Islet precursor cell (in vitro differentiated cells): ENCODE measurements around the gene PCSK5.
"Not testable (repeated sequence)": the region's sequence is repeated elsewhere in the genome, so short reads cannot be mapped to it uniquely, and the experiment has no call there.

Source experiments
- DNase-seq: peaks from one replicate; pipeline ENCODE4 v3.0.0-alpha.2; 2018

Gene PCSK5

GRCh38 chr9:76022317-76022716 lies 131.8 kb downstream of the PCSK5 start:
- DNase-seq, result no peak

DNA sequence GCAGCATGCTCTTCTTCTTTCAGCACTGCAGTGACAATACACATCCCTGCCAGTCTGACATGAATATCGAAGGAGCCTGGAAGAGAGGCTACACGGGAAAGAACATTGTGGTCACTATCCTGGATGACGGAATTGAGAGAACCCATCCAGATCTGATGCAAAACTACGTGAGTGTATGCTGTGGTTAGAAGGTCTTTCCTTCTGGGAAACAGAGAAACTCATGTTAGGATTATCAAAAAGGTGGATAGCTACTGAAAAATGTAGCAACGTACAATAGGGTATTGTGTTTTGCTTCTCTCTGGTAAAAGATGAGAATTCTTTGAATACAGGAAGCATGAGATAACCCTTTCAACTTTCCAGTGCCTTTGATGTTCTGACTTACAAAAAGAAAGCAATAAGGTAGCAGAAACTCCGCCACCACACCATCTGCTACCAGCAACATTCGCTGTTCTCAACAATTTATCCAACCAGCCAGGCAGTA lies 133.3 kb downstream of the PCSK5 start:
- DNase-seq, result peak; percentile 78

GRCh38 chr9:76025286-76025685 lies 134.8 kb downstream of the PCSK5 start:
- no peak for DNase-seq

DNA sequence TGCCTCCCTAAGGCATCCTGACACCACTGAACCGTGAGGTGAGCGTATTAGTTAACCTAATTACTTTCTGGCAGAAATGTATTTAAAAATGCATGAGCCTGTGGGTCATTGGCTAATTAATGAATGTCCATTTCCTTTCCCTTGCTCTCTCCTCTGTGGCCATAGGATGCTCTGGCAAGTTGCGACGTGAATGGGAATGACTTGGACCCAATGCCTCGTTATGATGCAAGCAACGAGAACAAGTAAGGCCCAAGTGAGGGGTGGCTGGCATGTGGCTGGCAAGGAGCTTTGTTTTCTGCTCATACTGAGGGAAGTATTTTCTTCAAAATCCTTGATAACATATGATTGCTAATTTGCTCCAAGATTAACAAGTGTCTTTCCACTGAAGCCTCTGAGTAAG lies 136.3 kb downstream of the PCSK5 start:
- no peak for DNase-seq

GRCh38 chr9:76027416-76027815 lies 136.9 kb downstream of the PCSK5 start:
- no peak for DNase-seq

GRCh38 chr9:76027861-76028260 lies 137.4 kb downstream of the PCSK5 start:
- DNase-seq, result no peak

DNA sequence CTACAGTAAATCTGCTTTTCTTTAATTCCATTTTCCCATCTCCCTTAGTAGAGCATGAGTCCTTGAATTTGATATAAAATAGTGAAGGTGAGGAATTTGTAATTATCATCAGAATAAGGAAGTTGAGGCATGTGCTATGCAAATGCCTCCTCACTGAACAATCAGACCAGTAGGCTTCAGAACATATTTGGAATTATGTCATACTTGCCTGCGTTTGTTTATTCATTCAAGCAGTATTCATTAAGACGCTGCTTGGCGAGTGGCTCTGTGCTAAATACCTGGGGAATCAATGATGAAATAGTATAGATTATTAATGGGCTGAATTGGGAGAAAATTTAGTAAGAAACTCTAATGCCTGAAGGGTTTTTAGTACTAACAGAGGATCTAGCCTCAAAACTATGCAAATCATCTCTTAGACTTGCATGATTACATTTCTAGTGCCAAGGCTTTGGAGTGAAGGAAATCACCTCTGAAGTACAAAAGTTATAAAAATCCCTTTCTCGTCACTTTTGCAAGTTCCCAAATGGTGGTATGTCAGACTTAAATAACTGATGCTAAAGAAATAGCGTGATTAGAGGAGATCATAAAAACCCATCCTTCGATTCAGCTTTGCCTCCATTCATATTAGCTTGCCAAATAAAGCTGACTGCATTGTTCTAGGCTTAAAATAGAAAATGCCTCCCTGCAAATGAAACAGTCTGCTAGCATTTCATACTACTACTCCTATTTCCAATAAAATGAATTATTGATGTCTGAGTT lies 141.7 kb downstream of the PCSK5 start:
- DNase-seq, result no peak

GRCh38 chr9:76032797-76033373 lies 142.4 kb downstream of the PCSK5 start:
- no peak for DNase-seq

GRCh38 chr9:76034049-76034448 lies 143.6 kb downstream of the PCSK5 start:
- DNase-seq, result no peak

- no peak for DNase-seq
Observed at GRCh38 chr9:76036762-76037161, 146.3 kb downstream of the PCSK5 start.

DNA sequence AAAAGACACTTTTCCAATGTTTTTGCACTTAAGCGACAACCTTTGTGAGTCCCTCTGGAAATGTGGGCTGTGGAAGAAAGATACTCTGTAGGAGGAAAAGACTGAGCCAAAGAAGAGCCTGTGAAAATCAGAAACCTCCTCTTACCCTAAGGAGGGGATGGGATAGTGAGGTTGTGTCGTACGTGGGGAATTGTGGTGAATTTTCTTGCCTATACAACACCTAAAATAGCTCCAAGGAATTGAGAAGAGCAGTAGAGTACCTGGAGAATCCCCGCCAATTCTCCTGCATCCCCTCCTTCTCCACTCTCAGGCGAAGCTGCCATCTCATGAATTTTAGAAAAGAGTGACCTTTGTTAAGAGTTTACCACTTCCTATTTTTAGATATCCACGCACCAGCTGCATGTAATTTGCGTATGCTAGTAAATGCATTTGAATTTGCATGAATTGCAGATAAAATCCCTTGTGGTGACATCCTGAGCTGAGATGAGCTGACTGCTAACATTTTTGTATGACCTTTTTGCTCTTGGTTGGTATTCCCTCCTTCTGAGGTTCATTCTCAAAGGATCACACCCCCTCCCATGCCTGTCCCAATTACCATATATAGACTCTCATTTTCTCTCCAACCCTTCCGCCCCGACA lies 147.2 kb downstream of the PCSK5 start:
- DNase-seq, result no peak

DNA sequence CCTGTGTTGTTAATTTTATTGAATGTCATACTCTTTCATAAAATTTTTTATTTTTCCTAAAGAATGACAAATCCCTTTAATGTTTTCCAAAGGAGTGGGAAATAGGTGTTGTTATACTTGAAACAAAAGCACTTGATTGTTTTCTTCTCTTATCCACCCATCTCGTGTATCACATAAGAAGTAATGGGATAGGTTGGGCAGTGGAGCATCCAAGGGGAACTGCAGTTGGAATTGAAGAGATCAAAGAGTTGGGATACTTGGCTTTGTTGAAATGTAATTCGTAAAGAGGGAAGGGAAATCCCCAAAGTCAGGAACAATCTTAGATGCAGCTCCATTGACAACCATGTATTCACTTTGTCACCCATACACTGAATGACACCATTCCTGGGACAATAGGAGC lies 148.0 kb downstream of the PCSK5 start:
- DNase-seq, result no peak

DNA sequence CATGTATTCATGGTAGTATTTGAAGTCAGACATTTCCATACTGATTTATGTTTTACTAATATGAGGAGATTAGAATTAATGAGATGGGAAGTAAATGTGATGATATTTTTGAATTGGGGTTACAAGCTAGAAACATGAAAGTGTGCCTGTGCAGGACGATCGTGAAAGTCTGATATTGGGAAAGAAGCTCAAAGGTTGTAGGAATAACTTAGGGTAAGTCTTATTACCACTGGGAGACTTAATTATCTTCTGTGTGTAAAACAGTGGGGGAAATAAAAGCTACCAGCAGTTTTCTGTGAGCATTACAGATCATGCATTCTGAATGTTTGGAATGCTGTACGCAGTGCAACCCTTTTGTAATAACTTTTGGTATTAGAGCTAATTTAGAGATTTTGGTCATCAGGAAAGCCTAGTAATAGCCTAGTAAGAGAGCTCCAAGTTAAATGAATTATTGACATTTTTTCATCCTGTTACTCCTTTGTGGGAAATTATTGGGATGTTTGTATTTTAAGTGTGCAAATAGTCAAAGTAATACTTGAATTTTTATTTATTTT lies 153.9 kb downstream of the PCSK5 start:
- DNase-seq, result no peak

DNA sequence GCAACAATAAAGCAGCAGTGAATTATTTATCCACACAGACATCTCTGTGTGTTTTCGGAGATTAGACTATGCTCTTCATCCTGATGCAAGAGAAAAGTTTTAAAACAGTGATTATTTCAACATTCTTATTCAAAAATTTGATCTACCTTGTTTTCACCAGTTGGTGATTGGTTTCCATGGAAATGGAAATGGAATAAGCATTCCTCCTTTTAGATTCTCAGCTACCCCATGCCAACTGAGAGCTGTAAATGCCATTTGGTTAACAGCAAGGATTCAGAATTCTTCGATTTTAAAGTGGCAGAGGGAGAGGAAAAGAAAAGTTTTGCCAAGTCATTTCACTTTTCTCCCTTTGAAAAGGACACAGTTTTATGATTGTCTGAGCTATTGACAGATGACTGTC lies 154.7 kb downstream of the PCSK5 start:
- no peak for DNase-seq

DNA sequence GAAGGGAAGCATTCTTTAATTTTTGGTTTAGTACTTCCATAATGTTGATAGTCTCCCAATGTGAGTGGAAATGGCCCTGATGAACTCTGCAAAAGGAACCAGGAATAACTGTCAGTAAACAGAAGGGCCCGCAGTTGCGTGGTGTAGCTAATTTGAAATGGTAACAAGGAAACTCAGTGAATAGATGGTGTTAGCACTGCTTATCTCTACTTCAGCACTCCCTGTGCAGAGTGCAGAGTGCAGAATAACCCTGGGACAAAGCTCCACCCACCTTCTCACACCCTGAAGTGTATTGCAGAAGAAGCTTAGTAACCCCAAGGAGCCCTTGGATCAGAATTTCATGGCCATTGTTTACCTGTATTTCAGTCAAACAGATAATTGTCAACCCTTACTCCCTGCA lies 158.9 kb downstream of the PCSK5 start:
- no peak for DNase-seq

- DNase-seq, result no peak
Observed at GRCh38 chr9:76067696-76068095, 177.2 kb downstream of the PCSK5 start.

DNA sequence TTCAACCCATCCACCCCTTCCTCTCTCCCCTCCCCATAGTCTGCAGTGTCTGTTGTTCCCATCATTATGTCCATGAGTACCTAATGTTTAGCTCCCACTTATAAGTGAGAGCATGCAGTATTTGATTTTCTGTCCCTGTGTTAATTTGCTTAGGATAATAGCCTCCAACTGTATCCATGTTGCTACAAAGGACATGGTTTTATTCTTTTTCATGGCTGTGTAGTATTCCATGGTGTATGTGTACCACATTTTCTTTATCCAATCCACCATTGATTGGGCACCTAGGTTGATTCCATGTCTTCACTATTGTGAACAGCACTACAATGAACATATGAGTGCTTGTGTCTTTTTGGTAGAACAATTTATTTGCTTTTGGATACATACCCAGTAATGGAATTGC lies 187.1 kb downstream of the PCSK5 start:
- DNase-seq, result no peak

DNA sequence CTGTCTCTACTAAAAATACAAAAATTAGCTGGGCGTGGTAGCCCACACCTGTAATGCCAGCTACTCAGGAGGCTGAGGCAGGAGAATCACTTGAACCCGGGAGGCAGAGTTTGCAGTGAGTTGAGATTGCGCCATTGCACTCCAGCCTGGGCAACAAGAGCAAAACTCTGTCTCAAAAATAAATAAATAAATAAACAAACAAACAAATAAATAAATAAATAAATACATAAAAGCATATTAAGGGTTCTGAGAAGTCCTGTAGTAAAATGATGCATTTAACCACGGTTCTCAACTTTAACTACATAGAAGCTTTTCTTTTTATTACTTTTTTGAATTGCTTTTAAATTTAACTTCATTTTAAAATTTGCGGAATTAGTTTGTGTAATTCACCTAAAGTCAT lies 190.8 kb downstream of the PCSK5 start:
- DNase-seq, result not testable (repeated sequence)

DNA sequence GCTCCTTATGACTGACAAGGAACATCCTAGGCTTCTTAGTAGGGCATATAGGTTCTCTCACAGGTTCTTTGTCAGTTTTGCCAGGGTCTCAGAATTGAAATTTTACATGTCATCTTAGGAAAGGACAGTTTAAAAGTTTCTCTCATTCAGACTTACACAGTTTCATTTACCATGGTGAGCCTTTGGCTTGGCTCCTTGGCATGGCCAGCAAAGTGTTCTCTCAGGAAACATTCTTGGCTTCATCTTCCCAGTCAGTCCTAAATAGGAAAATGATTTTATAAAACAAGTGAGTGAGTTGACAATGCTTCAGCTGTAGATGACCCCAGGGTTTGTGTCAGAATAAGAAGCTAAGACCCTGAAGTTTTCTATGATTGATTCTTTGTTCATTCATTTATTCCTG lies 191.6 kb downstream of the PCSK5 start:
- no peak for DNase-seq

DNA sequence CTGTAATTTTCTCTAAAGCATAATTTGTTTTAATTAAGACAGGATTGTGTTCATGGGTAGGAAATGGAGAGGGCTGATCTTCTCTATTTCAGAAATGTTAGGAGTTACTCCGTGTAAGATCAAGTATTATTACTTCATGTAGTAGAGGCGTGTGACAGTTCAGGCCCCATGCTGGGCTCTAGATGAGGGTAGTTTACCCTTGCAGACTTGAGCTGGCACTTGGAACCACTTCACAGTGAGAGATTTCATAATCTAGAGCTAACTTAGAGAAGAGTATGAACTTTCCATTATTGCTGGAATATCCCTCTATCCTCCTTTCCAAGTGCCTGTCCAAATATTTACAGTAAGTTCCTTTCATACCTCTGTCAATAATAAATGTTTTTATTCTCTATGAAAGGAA lies 195.1 kb downstream of the PCSK5 start:
- DNase-seq, result no peak

GRCh38 chr9:76086539-76086938 lies 196.1 kb downstream of the PCSK5 start:
- DNase-seq, result no peak

- DNase-seq, result no peak
Observed at GRCh38 chr9:76087976-76088375, 197.5 kb downstream of the PCSK5 start.

- DNase-seq, result no peak
Observed at GRCh38 chr9:76090330-76090729, 199.9 kb downstream of the PCSK5 start.

GRCh38 chr9:76090909-76091308 lies 200.4 kb downstream of the PCSK5 start:
- DNase-seq, result no peak
